HEK293 (cell line): ENCODE results near the gene ZIC5.
A peak's percentile ranks its signal among the peaks of the same experiment; 100 is the strongest.

Source experiments
- CTCF ChIA-PET: fragments of 350-600 bp; formaldehyde crosslinking; extraction: SDS; loops from one replicate; lab custom pipeline; 2021; ENCODE audit warnings: antibody characterized with exemption; lab: Yijun Ruan, JAX
- POLR2A ChIA-PET: fragments of 300-600 bp; formaldehyde crosslinking; extraction: SDS; loops from one replicate; lab custom pipeline; 2020; ENCODE audit warnings: antibody characterized with exemption, inconsistent platforms; lab: Yijun Ruan, JAX
- H3K27ac ChIP-seq: fragments of 200-500 bp; sonication (Bioruptor generic); 2 replicates; pipeline ENCODE4 v1.5.1; 2014; ENCODE audit warnings: low read depth, low read length, control low read depth, inconsistent platforms; ENCODE audit errors: extremely low read depth
- H3K36me3 ChIP-seq, 2 experiments: fragments of 200-500 bp in 1 of 2; sonication (Bioruptor generic) in 1 of 2; 1 replicate in 1 of 2; 2 replicates in 1 of 2; pipeline ENCODE4 v1.5.1; 2014 to 2017; ENCODE audit warnings: inconsistent platforms in 2 of 2, low read length in 2 of 2; ENCODE audit not compliant: control insufficient read depth in 2 of 2, insufficient read depth in 1 of 2
- H3K4me1 ChIP-seq: fragments of 200-500 bp; sonication (Bioruptor generic); 2 replicates; pipeline ENCODE4 v1.5.1; 2014; ENCODE audit warnings: mild to moderate bottlenecking, low read length, inconsistent platforms; ENCODE audit not compliant: control insufficient read depth, insufficient read depth
- H3K4me3 ChIP-seq: 2 replicates; pipeline ENCODE4 v1.5.1; 2011; ENCODE audit warnings: low read depth, mild to moderate bottlenecking, control low read depth, low read length, moderate library complexity
- H3K9me3 ChIP-seq: fragments of 200-500 bp; sonication (Bioruptor generic); 2 replicates; pipeline ENCODE4 v1.5.1; 2014; ENCODE audit warnings: low read depth, low read length, inconsistent platforms; ENCODE audit not compliant: control insufficient read depth, insufficient read depth
- GLI2 ChIP-seq: fragments of 450-650 bp; formaldehyde crosslinking; IDR thresholded peaks from 2 replicates; pipeline ENCODE4; 2017; ENCODE audit warnings: missing biosample characterization, missing genetic modification characterization, low read depth, borderline replicate concordance
- MYNN ChIP-seq: fragments of 450-650 bp; formaldehyde crosslinking; IDR thresholded peaks from 2 replicates; pipeline ENCODE4 v1.5.1; 2016; ENCODE audit warnings: missing biosample characterization, missing genetic modification characterization, borderline replicate concordance
- PRDM1 ChIP-seq: fragments of 450-650 bp; formaldehyde crosslinking; IDR thresholded peaks from 2 replicates; pipeline ENCODE4; 2016; ENCODE audit warnings: missing biosample characterization, missing genetic modification characterization
- REST ChIP-seq: fragments of 450-650 bp; formaldehyde crosslinking; IDR thresholded peaks from 2 replicates; pipeline ENCODE4 v1.5.1; 2016; ENCODE audit warnings: missing biosample characterization, missing genetic modification characterization
- SP7 ChIP-seq: fragments of 450-650 bp; formaldehyde crosslinking; IDR thresholded peaks from 2 replicates; pipeline ENCODE4 v1.5.1; 2016; ENCODE audit warnings: missing biosample characterization, missing genetic modification characterization
- ZBTB11 ChIP-seq: fragments of 450-650 bp; formaldehyde crosslinking; conservative IDR thresholded peaks from 2 replicates; pipeline ENCODE4 v1.5.1; 2016; ENCODE audit warnings: low read depth, missing biosample characterization, missing genetic modification characterization
- ZBTB17 ChIP-seq: fragments of 450-650 bp; formaldehyde crosslinking; IDR thresholded peaks from 2 replicates; pipeline ENCODE4 v1.5.1; 2016; ENCODE audit warnings: missing biosample characterization, missing genetic modification characterization
- ZNF10 ChIP-seq: fragments of 450-650 bp; formaldehyde crosslinking; IDR thresholded peaks from 2 replicates; pipeline ENCODE4 v1.5.1; 2017; ENCODE audit warnings: missing biosample characterization, missing genetic modification characterization
- ZNF335 ChIP-seq: fragments of 450-650 bp; formaldehyde crosslinking; conservative IDR thresholded peaks from 2 replicates; pipeline ENCODE4 v1.5.1; 2016; ENCODE audit warnings: missing biosample characterization, missing genetic modification characterization
- ZNF366 ChIP-seq: fragments of 450-650 bp; formaldehyde crosslinking; conservative IDR thresholded peaks from 2 replicates; pipeline ENCODE4 v1.5.1; 2016; ENCODE audit warnings: missing biosample characterization, missing genetic modification characterization
- ZNF394 ChIP-seq: fragments of 450-650 bp; formaldehyde crosslinking; IDR thresholded peaks from 2 replicates; pipeline ENCODE4 v1.5.1; 2016; ENCODE audit warnings: missing biosample characterization, missing genetic modification characterization, mild to moderate bottlenecking, moderate library complexity, borderline replicate concordance
- ZNF660 ChIP-seq: fragments of 450-650 bp; IDR thresholded peaks from 2 replicates; pipeline ENCODE4 v1.5.1; 2018; ENCODE audit warnings: missing biosample characterization, mild to moderate bottlenecking, missing genetic modification characterization
- ZNF768 ChIP-seq: fragments of 450-650 bp; formaldehyde crosslinking; IDR thresholded peaks from 2 replicates; pipeline ENCODE4 v1.5.1; 2018; ENCODE audit warnings: missing biosample characterization, mild to moderate bottlenecking, missing genetic modification characterization
- TF ChIP-seq, protein P1 (sequence below): fragments of 450-650 bp; formaldehyde crosslinking; IDR thresholded peaks from 2 replicates; pipeline ENCODE4; 2016; ENCODE audit warnings: missing biosample characterization, missing genetic modification characterization
- TF ChIP-seq, protein P2 (sequence below): fragments of 450-650 bp; formaldehyde crosslinking; IDR thresholded peaks from 2 replicates; pipeline ENCODE4 v1.5.1; 2017; ENCODE audit warnings: missing biosample characterization, missing genetic modification characterization

Gene ZIC5

GRCh38 chr13:99993660-99994637, 22.4 kb upstream of the ZIC5 start:
- TF ChIP-seq SP7 (no peak), GLI2 (no peak), ZNF660 (tag by site-specific recombination) (0 out of 2 replicates have a peak, but pooled peaks have one; percentile 57), REST (tag by site-specific recombination) (no peak), ZNF10 (tag by site-specific recombination) (peak; percentile 60; the same call in 1 of the 2 replicates), MYNN (tag by site-specific recombination) (no peak), ZBTB17 (tag by site-specific recombination) (peak; percentile 22; the same call in 1 of the 2 replicates), ZNF335 (tag by site-specific recombination) (peak; percentile 36; the same call in 1 of the 2 replicates), PRDM1 (no peak), ZNF366 (tag by site-specific recombination) (no peak), ZNF394 (tag by site-specific recombination) (peak; percentile 59), ZBTB11 (tag by site-specific recombination) (no peak), ZNF768 (no peak)
- TF ChIP-seq, protein P1, sequence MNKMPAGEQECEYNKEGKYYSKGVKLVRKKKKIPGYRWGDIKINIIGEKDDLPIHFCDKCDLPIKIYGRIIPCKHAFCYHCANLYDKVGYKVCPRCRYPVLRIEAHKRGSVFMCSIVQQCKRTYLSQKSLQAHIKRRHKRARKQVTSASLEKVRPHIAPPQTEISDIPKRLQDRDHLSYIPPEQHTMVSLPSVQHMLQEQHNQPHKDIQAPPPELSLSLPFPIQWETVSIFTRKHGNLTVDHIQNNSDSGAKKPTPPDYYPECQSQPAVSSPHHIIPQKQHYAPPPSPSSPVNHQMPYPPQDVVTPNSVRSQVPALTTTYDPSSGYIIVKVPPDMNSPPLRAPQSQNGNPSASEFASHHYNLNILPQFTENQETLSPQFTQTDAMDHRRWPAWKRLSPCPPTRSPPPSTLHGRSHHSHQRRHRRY (tag by site-specific recombination): no peak
- TF ChIP-seq, protein P2, sequence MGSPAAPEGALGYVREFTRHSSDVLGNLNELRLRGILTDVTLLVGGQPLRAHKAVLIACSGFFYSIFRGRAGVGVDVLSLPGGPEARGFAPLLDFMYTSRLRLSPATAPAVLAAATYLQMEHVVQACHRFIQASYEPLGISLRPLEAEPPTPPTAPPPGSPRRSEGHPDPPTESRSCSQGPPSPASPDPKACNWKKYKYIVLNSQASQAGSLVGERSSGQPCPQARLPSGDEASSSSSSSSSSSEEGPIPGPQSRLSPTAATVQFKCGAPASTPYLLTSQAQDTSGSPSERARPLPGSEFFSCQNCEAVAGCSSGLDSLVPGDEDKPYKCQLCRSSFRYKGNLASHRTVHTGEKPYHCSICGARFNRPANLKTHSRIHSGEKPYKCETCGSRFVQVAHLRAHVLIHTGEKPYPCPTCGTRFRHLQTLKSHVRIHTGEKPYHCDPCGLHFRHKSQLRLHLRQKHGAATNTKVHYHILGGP: peak; percentile 82
- Histone ChIP-seq H3K9me3 (no peaks in the 10 kb centered on the region), H3K27ac (no peak overlapping the region), H3K36me3 (no peaks in the 10 kb centered on the region), H3K4me3 (no peak overlapping the region), H3K4me1 (peaks cover 15% of the 10 kb centered on the region)
- ChIA-PET POLR2A (interaction anchor here (1.3 to 2.1 kb wide), 2 partner anchors 12 to 14 kb away, joined by 3 to 6 read pairs; partner anchors contain the start of gene ZIC2), CTCF (interaction anchor here (0.6 kb wide), 1 partner anchor 52 kb away, joined by 3 read pairs; no protein-coding TSS in a partner anchor)
